ENCODE results near the gene GIPC2. TPM values are rescaled to one million over a fixed set of nuclear protein-coding genes. Genes with fewer than 3 reads are reported as not detected.

Gene GIPC2
- total RNA-seq, 4 donors from 2014 or later: 14.2 to 40.1 (median 24.1) TPM

DNA sequence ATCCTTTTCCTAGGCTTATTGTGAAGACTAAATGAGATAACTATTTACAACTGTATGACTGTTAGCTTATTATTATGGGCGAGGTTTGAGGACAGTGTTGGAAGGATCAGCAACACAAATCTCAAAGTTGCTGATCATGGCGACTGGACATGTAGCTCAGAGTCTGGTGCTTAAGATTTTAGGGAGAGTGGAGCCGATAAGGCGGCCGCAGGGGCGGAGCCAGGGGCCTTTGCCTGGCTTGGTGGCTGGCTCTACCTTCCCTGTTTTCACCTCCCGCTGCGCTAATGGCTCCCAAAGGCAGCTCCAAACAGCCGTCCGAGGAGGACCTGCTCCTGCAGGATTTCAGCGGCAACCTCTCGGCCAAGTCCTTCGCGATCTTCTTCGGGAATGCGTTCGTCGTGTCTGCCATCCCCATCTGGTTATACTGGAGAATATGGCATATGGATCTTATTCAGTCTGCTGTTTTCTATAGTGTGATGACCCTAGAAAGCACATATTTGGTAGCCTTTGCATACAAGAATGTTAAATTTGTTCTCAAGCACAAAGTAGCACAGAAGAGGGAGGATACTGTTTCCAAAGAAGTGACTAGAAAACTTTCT is 45.5 kb downstream of the GIPC2 start:
- in situ Hi-C loops (cut with MboI; ENCODE audit: low pct_ligation_motif_present in 1 of 4, low pct_unique_long_range_greater_than_20kb in 1 of 4, low sequenced_read_pairs in 3 of 4): no loop called here
- H3K36me3 ChIP-seq: no peaks in the 10 kb centered on the region
- TF ChIP-seq EP300 (IDR thresholded peaks at IDR 0.05; ENCODE audit: low read depth): no peak
- peaks cover 5 to 9% of the 10 kb centered on the region in 2 donors for H3K9me3 ChIP-seq
- no peak overlapping the region for H3K4me3 ChIP-seq
- H3K4me1 ChIP-seq: no peaks in the 10 kb centered on the region
- no peak for DNase-seq
- intact Hi-C loops (cut with DNase I; ENCODE audit: low total_unique reads): no loop called here
- WGBS, 2 donors (ENCODE audit: low coverage in 1 of 2): 97 to 100% methylated on average over 1 to 18 of the region's 18 CpGs
- H3K27ac ChIP-seq: no peak overlapping the region
- no peaks in the 10 kb centered on the region for H3K27me3 ChIP-seq

DNA sequence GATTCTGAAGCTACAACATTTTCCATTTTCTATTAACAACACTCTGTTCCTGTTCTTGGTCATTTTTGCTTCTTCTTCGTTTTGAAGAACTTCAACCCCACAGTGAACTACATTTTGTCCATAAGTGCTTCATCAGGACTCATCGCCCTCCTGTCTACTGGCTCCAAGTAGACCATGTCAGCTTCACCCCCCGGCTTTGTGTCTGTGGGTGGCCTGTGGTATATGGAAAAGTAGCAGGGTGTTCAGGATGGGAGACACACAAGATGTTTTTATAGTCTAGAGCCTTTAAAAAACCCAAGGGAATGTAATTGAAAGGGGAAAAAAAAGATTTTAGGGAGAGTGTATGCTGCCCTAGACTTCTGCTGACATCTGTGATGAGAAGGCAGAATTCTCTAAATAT is 46.1 kb downstream of the GIPC2 start:
- peaks cover 0 to 4% of the 10 kb centered on the region in 2 donors for H3K9me3 ChIP-seq
- 90 to 93% methylated on average over 3 of the region's 3 CpGs for WGBS, 2 donors (ENCODE audit: low coverage in 1 of 2)
- H3K36me3 ChIP-seq: no peaks in the 10 kb centered on the region
- H3K4me3 ChIP-seq: no peak overlapping the region
- H3K27me3 ChIP-seq: no peaks in the 10 kb centered on the region
- TF ChIP-seq EP300 (IDR thresholded peaks at IDR 0.05; ENCODE audit: low read depth) (no peak), POLR2A (IDR thresholded peaks at IDR 0.05) (no peak), POLR2AphosphoS5 (IDR thresholded peaks at IDR 0.05) (no peak)
- TF ChIP-seq, protein P1, sequence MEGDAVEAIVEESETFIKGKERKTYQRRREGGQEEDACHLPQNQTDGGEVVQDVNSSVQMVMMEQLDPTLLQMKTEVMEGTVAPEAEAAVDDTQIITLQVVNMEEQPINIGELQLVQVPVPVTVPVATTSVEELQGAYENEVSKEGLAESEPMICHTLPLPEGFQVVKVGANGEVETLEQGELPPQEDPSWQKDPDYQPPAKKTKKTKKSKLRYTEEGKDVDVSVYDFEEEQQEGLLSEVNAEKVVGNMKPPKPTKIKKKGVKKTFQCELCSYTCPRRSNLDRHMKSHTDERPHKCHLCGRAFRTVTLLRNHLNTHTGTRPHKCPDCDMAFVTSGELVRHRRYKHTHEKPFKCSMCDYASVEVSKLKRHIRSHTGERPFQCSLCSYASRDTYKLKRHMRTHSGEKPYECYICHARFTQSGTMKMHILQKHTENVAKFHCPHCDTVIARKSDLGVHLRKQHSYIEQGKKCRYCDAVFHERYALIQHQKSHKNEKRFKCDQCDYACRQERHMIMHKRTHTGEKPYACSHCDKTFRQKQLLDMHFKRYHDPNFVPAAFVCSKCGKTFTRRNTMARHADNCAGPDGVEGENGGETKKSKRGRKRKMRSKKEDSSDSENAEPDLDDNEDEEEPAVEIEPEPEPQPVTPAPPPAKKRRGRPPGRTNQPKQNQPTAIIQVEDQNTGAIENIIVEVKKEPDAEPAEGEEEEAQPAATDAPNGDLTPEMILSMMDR (IDR thresholded peaks at IDR 0.05): no peak
- DNase-seq: no peak
- in situ Hi-C loops (cut with MboI; ENCODE audit: low pct_ligation_motif_present in 1 of 4, low pct_unique_long_range_greater_than_20kb in 1 of 4, low sequenced_read_pairs in 3 of 4): no loop called here
- no peak overlapping the region for H3K27ac ChIP-seq
- intact Hi-C loops (cut with DNase I; ENCODE audit: low total_unique reads): no loop called here
- no peaks in the 10 kb centered on the region for H3K4me1 ChIP-seq

DNA sequence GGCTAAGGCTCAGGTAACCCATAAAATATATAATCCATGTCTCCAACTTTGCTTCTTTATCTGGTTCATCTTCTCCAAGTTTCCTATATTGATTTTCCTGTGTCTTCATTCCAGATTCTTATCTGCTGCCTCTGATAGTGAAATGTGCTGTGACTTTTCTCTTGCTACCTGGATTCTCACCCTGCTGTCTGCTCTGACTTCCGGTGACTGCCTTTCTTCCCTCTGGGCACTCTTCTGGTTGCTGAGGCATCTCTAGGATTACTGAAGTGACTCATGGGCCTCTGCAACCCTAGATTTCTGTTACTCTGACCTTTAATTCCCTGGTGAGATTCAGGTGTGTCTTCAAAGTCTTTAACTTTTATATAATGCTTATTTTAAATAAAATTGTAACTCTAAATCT is 46.9 kb downstream of the GIPC2 start:
- no peak for DNase-seq
- H3K27me3 ChIP-seq: no peaks in the 10 kb centered on the region
- no peak overlapping the region for H3K27ac ChIP-seq
- no peaks in the 10 kb centered on the region for H3K36me3 ChIP-seq
- TF ChIP-seq, protein P1 (IDR thresholded peaks at IDR 0.05): no peak
- TF ChIP-seq POLR2A (IDR thresholded peaks at IDR 0.05) (no peak), POLR2AphosphoS5 (IDR thresholded peaks at IDR 0.05) (no peak), EP300 (IDR thresholded peaks at IDR 0.05; ENCODE audit: low read depth) (no peak)
- no peaks in the 10 kb centered on the region for H3K4me1 ChIP-seq
- no peaks in the 10 kb centered on the region for H3K9me3 ChIP-seq
- intact Hi-C loops (cut with DNase I; ENCODE audit: low total_unique reads): no loop called here
- in situ Hi-C loops (cut with MboI; ENCODE audit: low pct_ligation_motif_present in 1 of 4, low pct_unique_long_range_greater_than_20kb in 1 of 4, low sequenced_read_pairs in 3 of 4): no loop called here
- H3K4me3 ChIP-seq: no peak overlapping the region
- 81% methylated on average over 1 of the region's 1 CpG; no CpG with 5 or more reads in 1 of the 2 donors for WGBS, 2 donors (ENCODE audit: low coverage in 1 of 2)

DNA sequence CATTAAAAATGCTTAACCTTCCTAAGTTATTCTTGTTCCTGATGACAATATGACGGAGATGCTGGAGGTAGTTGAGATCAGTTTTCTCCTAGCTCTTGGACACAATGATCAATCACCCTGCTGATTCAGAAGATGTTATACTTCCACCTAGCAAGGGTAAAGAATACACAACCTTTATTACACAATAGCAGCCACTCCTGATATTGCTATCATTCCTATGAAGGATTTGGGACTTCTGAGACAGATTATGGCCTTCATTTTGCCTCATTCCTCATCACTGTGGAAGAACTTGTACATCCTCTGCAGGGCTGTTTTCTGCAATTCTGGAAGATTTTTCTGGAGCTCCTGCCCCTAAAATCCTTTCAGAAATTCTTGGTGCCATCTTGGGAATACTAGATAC is 47.8 kb downstream of the GIPC2 start:
- Histone ChIP-seq H3K9me3 (no peaks in the 10 kb centered on the region), H3K4me1 (no peaks in the 10 kb centered on the region), H3K36me3 (no peaks in the 10 kb centered on the region), H3K27ac (no peak overlapping the region), H3K27me3 (no peaks in the 10 kb centered on the region), H3K4me3 (no peak overlapping the region)
- intact Hi-C loops (cut with DNase I; ENCODE audit: low total_unique reads): no loop called here
- TF ChIP-seq POLR2A (IDR thresholded peaks at IDR 0.05) (no peak), POLR2AphosphoS5 (IDR thresholded peaks at IDR 0.05) (no peak), EP300 (IDR thresholded peaks at IDR 0.05; ENCODE audit: low read depth) (no peak)
- TF ChIP-seq, protein P1 (IDR thresholded peaks at IDR 0.05): no peak
- WGBS, 2 donors (ENCODE audit: low coverage in 1 of 2): 83 to 93% methylated on average over 1 of the region's 1 CpG
- no peak for DNase-seq
- in situ Hi-C loops (cut with MboI; ENCODE audit: low pct_ligation_motif_present in 1 of 4, low pct_unique_long_range_greater_than_20kb in 1 of 4, low sequenced_read_pairs in 3 of 4): no loop called here

DNA sequence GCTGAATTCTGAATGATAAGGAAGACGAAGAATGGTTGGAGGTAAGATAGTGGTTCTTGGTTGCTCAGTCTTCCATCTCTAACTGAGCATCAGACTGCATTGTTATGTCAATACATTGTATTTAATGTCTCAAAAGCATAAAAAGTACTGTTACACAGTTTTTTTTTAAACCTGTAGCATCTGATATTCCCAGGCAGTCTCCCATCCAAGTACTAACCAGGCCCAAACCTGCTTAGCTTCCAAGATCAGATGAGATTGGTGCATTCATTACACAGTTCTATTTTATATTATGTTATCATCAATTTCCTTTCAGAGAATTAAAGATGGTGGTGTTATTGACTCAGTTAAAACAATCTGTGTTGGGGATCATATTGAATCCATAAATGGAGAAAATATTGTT is 48.9 kb downstream of the GIPC2 start:
- 83 to 94% methylated on average over 1 of the region's 1 CpG for WGBS, 2 donors (ENCODE audit: low coverage in 1 of 2)
- Histone ChIP-seq H3K9me3 (no peaks in the 10 kb centered on the region), H3K27me3 (no peaks in the 10 kb centered on the region), H3K36me3 (no peaks in the 10 kb centered on the region), H3K27ac (no peak overlapping the region), H3K4me1 (no peaks in the 10 kb centered on the region), H3K4me3 (no peak overlapping the region)
- TF ChIP-seq, protein P1 (IDR thresholded peaks at IDR 0.05): no peak
- TF ChIP-seq POLR2A (IDR thresholded peaks at IDR 0.05) (no peak), EP300 (IDR thresholded peaks at IDR 0.05; ENCODE audit: low read depth) (no peak), POLR2AphosphoS5 (IDR thresholded peaks at IDR 0.05) (no peak)
- intact Hi-C loops (cut with DNase I; ENCODE audit: low total_unique reads) (no loop called here), in situ Hi-C loops (cut with MboI; ENCODE audit: low pct_ligation_motif_present in 1 of 4, low pct_unique_long_range_greater_than_20kb in 1 of 4, low sequenced_read_pairs in 3 of 4) (no loop called here)
- DNase-seq: no peak
